Upper lobe of right lung (tissue), 1 donor: ENCODE results near the gene TFCP2. TPM values are rescaled to one million over a fixed set of nuclear protein-coding genes. Genes with fewer than 3 reads are reported as not detected.

Source experiments
- ATAC-seq: fragments of 200-7000 bp; cut with Tn5 transposase; one replicate; pipeline ENCODE4 v1.9.1; 2020; ENCODE audit warnings: mild to moderate bottlenecking, moderate library complexity
- DNase-seq: peaks from one replicate; pipeline ENCODE4 v3.0.0-alpha.2; 2020
- H3K27ac ChIP-seq: fragments of 200-600 bp; one replicate; pipeline ENCODE4 v1.8.0; 2022
- H3K27me3 ChIP-seq: fragments of 200-600 bp; one replicate; pipeline ENCODE4 v1.8.0; 2022; ENCODE audit warnings: mild to moderate bottlenecking
- H3K36me3 ChIP-seq: fragments of 200-600 bp; one replicate; pipeline ENCODE4 v1.8.0; 2022
- H3K4me1 ChIP-seq: fragments of 200-600 bp; one replicate; pipeline ENCODE4 v1.8.0; 2022
- H3K4me3 ChIP-seq: fragments of 200-600 bp; one replicate; pipeline ENCODE4 v1.8.0; 2022; ENCODE audit warnings: mild to moderate bottlenecking
- H3K9me3 ChIP-seq: fragments of 200-600 bp; one replicate; pipeline ENCODE4 v1.8.0; 2022
- intact Hi-C: fragments of 100-400 bp; cut with DNase I; formaldehyde crosslinking; loops from one replicate; pipeline ENCODE4 v1.11.0; 2022
- total RNA-seq: library from RNA; stranded (reverse); fragmentation: NEBNext Ultra II Directional; extraction: Animal tissue kit (Norgen Biotek cat#: 25700); gene quantifications from one replicate; pipeline ENCODE4 v1.2.1, GENCODE V29; 2021
- TF ChIP-seq, protein P1 (sequence below): fragments of 200-600 bp; IDR thresholded peaks from one replicate; pipeline ENCODE4 v1.8.0; 2022; ENCODE audit warnings: antibody characterized with exemption
- donor health status: DM: no; HTN: yes; CAD: no; lungs with severe emphysema.

Gene TFCP2
- total RNA-seq, 1 donor from 2014 or later: 25.0 TPM

DNA sequence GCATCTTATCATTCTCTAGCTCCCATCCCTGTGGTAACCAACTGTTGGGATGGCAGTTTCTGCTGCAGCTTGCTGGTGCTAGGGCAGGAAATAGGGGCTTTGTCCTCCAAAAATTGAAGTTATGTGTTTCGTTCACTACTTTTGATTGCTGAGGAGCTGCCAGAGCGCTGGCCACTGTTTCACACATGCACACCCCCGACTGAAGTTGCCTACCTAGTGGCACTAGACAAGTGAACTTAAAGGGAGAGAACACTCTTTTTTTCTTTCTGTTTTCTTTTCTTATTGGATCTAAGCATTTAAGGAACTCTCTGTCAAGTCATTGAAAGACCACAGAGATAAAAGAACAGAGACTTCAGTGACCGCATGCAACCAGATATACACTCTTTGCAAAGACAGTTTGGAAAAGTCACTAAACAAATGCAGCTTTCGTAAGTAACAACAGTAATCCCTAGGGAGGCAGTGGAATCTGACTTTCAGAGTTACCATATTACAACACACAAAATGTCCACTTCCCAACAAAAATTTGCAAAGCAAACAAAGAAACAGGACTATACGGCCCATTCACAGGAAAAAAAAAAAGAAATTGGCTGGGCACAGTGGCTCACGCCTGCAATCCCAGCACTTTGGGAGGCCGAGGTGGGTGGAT is 12.0 kb downstream of the TFCP2 start:
- DNase-seq: no peak
- Histone ChIP-seq H3K36me3 (peaks cover 7% of the 10 kb centered on the region), H3K4me1 (no peaks in the 10 kb centered on the region), H3K9me3 (no peaks in the 10 kb centered on the region), H3K27me3 (no peaks in the 10 kb centered on the region), H3K27ac (no peak overlapping the region), H3K4me3 (no peak overlapping the region)
- intact Hi-C loops: no loop called here
- TF ChIP-seq, protein P1, sequence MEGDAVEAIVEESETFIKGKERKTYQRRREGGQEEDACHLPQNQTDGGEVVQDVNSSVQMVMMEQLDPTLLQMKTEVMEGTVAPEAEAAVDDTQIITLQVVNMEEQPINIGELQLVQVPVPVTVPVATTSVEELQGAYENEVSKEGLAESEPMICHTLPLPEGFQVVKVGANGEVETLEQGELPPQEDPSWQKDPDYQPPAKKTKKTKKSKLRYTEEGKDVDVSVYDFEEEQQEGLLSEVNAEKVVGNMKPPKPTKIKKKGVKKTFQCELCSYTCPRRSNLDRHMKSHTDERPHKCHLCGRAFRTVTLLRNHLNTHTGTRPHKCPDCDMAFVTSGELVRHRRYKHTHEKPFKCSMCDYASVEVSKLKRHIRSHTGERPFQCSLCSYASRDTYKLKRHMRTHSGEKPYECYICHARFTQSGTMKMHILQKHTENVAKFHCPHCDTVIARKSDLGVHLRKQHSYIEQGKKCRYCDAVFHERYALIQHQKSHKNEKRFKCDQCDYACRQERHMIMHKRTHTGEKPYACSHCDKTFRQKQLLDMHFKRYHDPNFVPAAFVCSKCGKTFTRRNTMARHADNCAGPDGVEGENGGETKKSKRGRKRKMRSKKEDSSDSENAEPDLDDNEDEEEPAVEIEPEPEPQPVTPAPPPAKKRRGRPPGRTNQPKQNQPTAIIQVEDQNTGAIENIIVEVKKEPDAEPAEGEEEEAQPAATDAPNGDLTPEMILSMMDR: no peak
- no peak for ATAC-seq

DNA sequence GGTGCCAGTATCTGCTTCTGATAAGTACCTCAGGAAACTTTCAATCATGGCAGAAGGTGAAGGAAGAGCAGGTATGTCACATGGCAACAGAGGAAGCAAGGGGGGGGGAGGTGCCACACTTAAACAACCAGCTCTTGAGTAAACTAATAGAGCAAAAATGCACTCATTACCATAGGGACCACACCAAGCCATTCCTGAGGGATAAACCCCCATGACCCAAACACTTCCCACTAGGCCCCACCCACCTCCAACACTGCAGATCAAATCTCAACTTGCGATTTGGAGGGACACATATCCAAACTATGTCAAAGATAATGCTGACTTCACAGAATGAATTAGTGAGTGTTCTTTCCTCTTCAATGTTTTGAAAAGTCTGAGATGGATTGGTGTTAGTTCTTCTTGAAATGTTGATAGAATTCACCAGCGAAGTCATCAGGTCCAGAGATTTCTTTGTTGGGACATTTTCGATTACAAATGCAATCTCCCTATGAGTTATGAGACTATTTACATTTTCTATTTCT is 16.6 kb downstream of the TFCP2 start:
- H3K4me1 ChIP-seq: no peaks in the 10 kb centered on the region
- H3K9me3 ChIP-seq: no peaks in the 10 kb centered on the region
- no peak for DNase-seq
- intact Hi-C loops: no loop called here
- TF ChIP-seq, protein P1: no peak
- no peak overlapping the region for H3K27ac ChIP-seq
- H3K4me3 ChIP-seq: no peak overlapping the region
- no peaks in the 10 kb centered on the region for H3K36me3 ChIP-seq
- no peaks in the 10 kb centered on the region for H3K27me3 ChIP-seq
- ATAC-seq: no peak

DNA sequence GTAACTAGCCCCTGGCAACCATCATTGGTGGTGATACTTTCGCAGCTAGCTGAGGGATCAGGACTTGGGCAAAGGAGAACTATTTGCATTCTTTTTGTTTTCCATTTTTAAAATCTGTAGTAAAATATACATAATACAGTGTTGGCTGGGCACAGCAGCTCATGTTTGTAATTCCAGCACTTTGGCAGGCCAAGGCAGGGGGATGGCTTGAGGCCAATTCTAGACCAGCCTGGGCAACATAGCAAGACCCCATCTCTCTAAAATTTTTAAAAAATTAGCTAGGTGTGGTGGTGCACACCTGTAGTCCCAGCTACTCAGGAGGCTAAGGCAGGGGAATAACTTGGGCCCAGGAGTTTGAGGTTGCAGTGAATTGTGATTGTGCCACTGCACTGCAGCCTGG is 20.0 kb downstream of the TFCP2 start:
- no peak overlapping the region for H3K4me3 ChIP-seq
- TF ChIP-seq, protein P1: no peak
- no peak for ATAC-seq
- intact Hi-C loops: no loop called here
- H3K36me3 ChIP-seq: no peaks in the 10 kb centered on the region
- no peak overlapping the region for H3K27ac ChIP-seq
- DNase-seq: no peak
- no peaks in the 10 kb centered on the region for H3K4me1 ChIP-seq
- no peaks in the 10 kb centered on the region for H3K9me3 ChIP-seq
- no peaks in the 10 kb centered on the region for H3K27me3 ChIP-seq

DNA sequence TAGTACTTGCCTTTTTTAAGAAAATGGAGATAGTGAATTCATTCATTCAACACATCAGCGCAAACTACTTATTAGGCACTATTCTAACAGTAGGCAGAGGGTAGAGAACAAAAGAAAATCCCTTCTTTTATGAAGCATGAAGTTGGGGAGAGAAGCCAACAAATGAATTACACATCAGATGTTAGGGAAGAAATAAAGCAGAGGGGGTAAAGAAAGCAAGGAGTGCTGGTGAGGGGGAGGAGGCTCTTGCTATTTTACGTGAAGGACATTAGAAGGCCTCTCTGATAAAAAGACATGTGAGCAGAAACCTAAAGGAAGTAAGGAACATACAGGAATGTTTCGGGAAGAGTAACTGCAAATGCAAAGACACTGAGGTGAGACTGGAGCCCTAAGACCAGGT is 22.2 kb downstream of the TFCP2 start:
- Histone ChIP-seq H3K9me3 (no peaks in the 10 kb centered on the region), H3K27ac (no peak overlapping the region), H3K4me1 (no peaks in the 10 kb centered on the region), H3K4me3 (no peak overlapping the region), H3K27me3 (no peaks in the 10 kb centered on the region), H3K36me3 (no peaks in the 10 kb centered on the region)
- DNase-seq (no peak), ATAC-seq (no peak)
- TF ChIP-seq, protein P1: no peak
- intact Hi-C loops: no loop called here

DNA sequence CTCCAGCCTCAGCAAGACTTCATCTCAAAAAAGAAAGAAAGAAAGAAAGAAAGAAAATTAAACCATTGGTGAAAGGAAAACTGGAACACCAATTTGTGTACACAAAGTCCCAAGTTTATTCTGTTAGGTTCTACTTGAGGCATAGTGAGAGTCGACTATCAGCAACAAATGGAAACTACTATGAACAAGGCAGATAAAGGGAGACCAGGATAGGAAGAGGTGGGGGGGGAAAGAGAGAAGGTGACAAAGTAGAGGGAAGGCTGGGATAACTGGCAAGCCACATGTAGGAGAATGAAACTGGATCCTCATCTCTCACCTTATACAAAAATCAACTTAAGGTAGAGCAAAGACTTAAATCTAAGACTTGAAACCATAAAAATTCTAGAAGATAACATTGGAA is 25.6 kb downstream of the TFCP2 start:
- DNase-seq (no peak), ATAC-seq (no peak)
- intact Hi-C loops: no loop called here
- Histone ChIP-seq H3K4me1 (no peaks in the 10 kb centered on the region), H3K4me3 (no peak overlapping the region), H3K27ac (no peak overlapping the region), H3K9me3 (no peaks in the 10 kb centered on the region), H3K27me3 (no peaks in the 10 kb centered on the region), H3K36me3 (no peaks in the 10 kb centered on the region)
- TF ChIP-seq, protein P1: no peak
